H9 (cell line): ENCODE results near the gene PLEKHG3. TPM values are rescaled to one million over a fixed set of nuclear protein-coding genes. Genes with fewer than 3 reads are reported as not detected.

Experiments
- DNase-seq: peaks from one replicate; pipeline ENCODE4 v3.0.0-alpha.2; 2017
- H2AFZ ChIP-seq: one replicate; pipeline ENCODE4 v1.6.1; 2013; ENCODE audit warnings: mild to moderate bottlenecking, low read length, control low read depth, moderate library complexity
- H2AK5ac ChIP-seq: 2 replicates; pipeline ENCODE4 v1.6.1; 2013; ENCODE audit warnings: low read length, control low read depth, mixed read lengths; ENCODE audit not compliant: insufficient read length
- H2BK120ac ChIP-seq: one replicate; pipeline ENCODE4 v1.6.1; 2013; ENCODE audit warnings: low read depth, mild to moderate bottlenecking, low read length, control low read depth, inconsistent platforms; ENCODE audit not compliant: poor library complexity, severe bottlenecking
- H2BK12ac ChIP-seq: 2 replicates; pipeline ENCODE4 v1.6.1; 2013; ENCODE audit warnings: low read length, control low read depth, mixed read lengths, low read depth; ENCODE audit not compliant: insufficient read length
- H2BK15ac ChIP-seq: 2 replicates; pipeline ENCODE4 v1.6.1; 2013; ENCODE audit warnings: low read depth, low read length, control low read depth
- H2BK20ac ChIP-seq: one replicate; pipeline ENCODE4 v1.6.1; 2013; ENCODE audit warnings: low read depth, mild to moderate bottlenecking, low read length, control low read depth, inconsistent platforms; ENCODE audit not compliant: poor library complexity, severe bottlenecking
- H2BK5ac ChIP-seq: 2 replicates; pipeline ENCODE4 v1.6.1; 2013; ENCODE audit warnings: low read length, control low read depth, mixed read lengths; ENCODE audit not compliant: insufficient read length
- H3K14ac ChIP-seq: 2 replicates; pipeline ENCODE4 v1.6.1; 2013; ENCODE audit warnings: low read length, control low read depth; ENCODE audit not compliant: insufficient read depth
- H3K18ac ChIP-seq: 2 replicates; pipeline ENCODE4 v1.6.1; 2013; ENCODE audit warnings: low read depth, mild to moderate bottlenecking, mixed read lengths, low read length, control low read depth; ENCODE audit not compliant: insufficient read length
- H3K23ac ChIP-seq: 2 replicates; pipeline ENCODE4 v1.6.1; 2013; ENCODE audit warnings: low read length, control low read depth, mixed read lengths, low read depth; ENCODE audit not compliant: insufficient read length
- H3K23me2 ChIP-seq: 2 replicates; pipeline ENCODE4 v1.6.1; 2013; ENCODE audit warnings: low read depth, mild to moderate bottlenecking, mixed read lengths, low read length, control low read depth; ENCODE audit not compliant: insufficient read length, poor library complexity, severe bottlenecking
- H3K27ac ChIP-seq: 2 replicates; pipeline ENCODE4 v1.5.1; 2013; ENCODE audit warnings: low read length, control low read depth, mixed read lengths, low read depth; ENCODE audit not compliant: insufficient read length
- H3K27me3 ChIP-seq: 2 replicates; pipeline ENCODE4 v1.6.1; 2013; ENCODE audit warnings: low read length, control low read depth, inconsistent platforms; ENCODE audit not compliant: insufficient read depth
- H3K4ac ChIP-seq: 2 replicates; pipeline ENCODE4 v1.6.1; 2013; ENCODE audit warnings: low read depth, mild to moderate bottlenecking, control low read depth, inconsistent platforms, low read length, moderate library complexity
- H3K4me1 ChIP-seq: 2 replicates; pipeline ENCODE4 v1.6.1; 2013; ENCODE audit warnings: low read length, control low read depth, inconsistent platforms; ENCODE audit not compliant: insufficient read depth
- H3K4me2 ChIP-seq: 2 replicates; pipeline ENCODE4 v1.6.1; 2013; ENCODE audit warnings: low read length, control low read depth, mixed read lengths; ENCODE audit not compliant: insufficient read length, insufficient read depth
- H3K56ac ChIP-seq: 2 replicates; pipeline ENCODE4 v1.6.1; 2013; ENCODE audit warnings: low read depth, mild to moderate bottlenecking, mixed read lengths, low read length, control low read depth; ENCODE audit not compliant: insufficient read length
- H3K79me1 ChIP-seq: 2 replicates; pipeline ENCODE4 v1.6.1; 2013; ENCODE audit warnings: low read depth, mild to moderate bottlenecking, moderate library complexity, low read length, control low read depth, inconsistent platforms; ENCODE audit not compliant: insufficient read depth, poor library complexity, severe bottlenecking
- H3K79me2 ChIP-seq: 2 replicates; pipeline ENCODE4 v1.6.1; 2013; ENCODE audit warnings: low read length, control low read depth, inconsistent platforms; ENCODE audit not compliant: insufficient read depth
- H3K9ac ChIP-seq: 2 replicates; pipeline ENCODE4 v1.6.1; 2013; ENCODE audit warnings: low read length, control low read depth, mixed read lengths; ENCODE audit not compliant: insufficient read length; ENCODE audit errors: extremely low read depth
- H3K9me3 ChIP-seq: one replicate; pipeline ENCODE4 v1.6.1; 2013; ENCODE audit warnings: low read depth, low read length, inconsistent platforms; ENCODE audit not compliant: control insufficient read depth
- H3T11ph ChIP-seq: one replicate; pipeline ENCODE4 v1.6.1; 2013; ENCODE audit warnings: mild to moderate bottlenecking, low read length, control low read depth, inconsistent platforms
- H4K20me1 ChIP-seq: one replicate; pipeline ENCODE4 v1.6.1; 2013; ENCODE audit not compliant: control insufficient read depth, insufficient read length, insufficient read depth
- H4K5ac ChIP-seq: 2 replicates; pipeline ENCODE4 v1.6.1; 2013; ENCODE audit warnings: low read depth, mild to moderate bottlenecking, mixed read lengths, low read length, control low read depth; ENCODE audit not compliant: insufficient read length
- H4K8ac ChIP-seq: replicated peaks from 2 replicates; pipeline ENCODE4 v1.6.1; 2013; ENCODE audit warnings: low read length, control low read depth, mixed read lengths, low read depth; ENCODE audit not compliant: insufficient read length
- H4K91ac ChIP-seq: 2 replicates; pipeline ENCODE4 v1.6.1; 2013; ENCODE audit warnings: low read depth, mild to moderate bottlenecking, moderate library complexity, mixed read lengths, low read length, control low read depth; ENCODE audit not compliant: insufficient read length
- H3K27ac Mint-ChIP-seq, 3 experiments: 2 replicates in 2 of 3; 3 replicates in 1 of 3; pipeline ENCODE4 v1.8.0; 2020 to 2021; ENCODE audit warnings: mixed read lengths in 3 of 3, mild to moderate bottlenecking in 1 of 3, moderate library complexity in 1 of 3
- H3K27me3 Mint-ChIP-seq: 2 replicates; pipeline ENCODE4 v1.8.0; 2021; ENCODE audit warnings: low read depth, mild to moderate bottlenecking, moderate library complexity, mixed read lengths
- H3K36me3 Mint-ChIP-seq, 3 experiments: 2 replicates in 2 of 3; 3 replicates in 1 of 3; pipeline ENCODE4 v1.8.0; 2020 to 2021; ENCODE audit warnings: low read depth in 3 of 3, mixed read lengths in 3 of 3; ENCODE audit not compliant: insufficient read depth in 1 of 3
- H3K4me1 Mint-ChIP-seq, 2 experiments: 2 replicates each; pipeline ENCODE4 v1.8.0; 2020; ENCODE audit warnings: mixed read lengths in 2 of 2
- H3K4me3 Mint-ChIP-seq, 2 experiments: 2 replicates in 1 of 2; 3 replicates in 1 of 2; pipeline ENCODE4 v1.8.0; 2020 to 2021; ENCODE audit warnings: mild to moderate bottlenecking in 2 of 2, mixed read lengths in 2 of 2, moderate library complexity in 1 of 2
- H3K9me3 Mint-ChIP-seq, 2 experiments: 2 replicates in 1 of 2; 3 replicates in 1 of 2; pipeline ENCODE4 v1.8.0; 2020; ENCODE audit warnings: mild to moderate bottlenecking in 2 of 2, mixed read lengths in 2 of 2, moderate library complexity in 1 of 2
- CTCF ChIP-seq: fragments of 200-600 bp; sonication (generic); conservative IDR thresholded peaks from 3 replicates; pipeline ENCODE4 v1.8.0; 2021; ENCODE audit warnings: antibody characterized with exemption, mild to moderate bottlenecking
- WGBS: extraction: QIAGEN DNeasy Blood & Tissue Kit; methylation state at CpG from one replicate; pipeline ENCODE4 v1.1.7; 2013; ENCODE audit warnings: missing lambda C conversion rate, low lambda C conversion rate, mixed read lengths; ENCODE audit not compliant: insufficient read length; ENCODE audit errors: extremely low coverage; 5-methylcytosine and 5-hydroxymethylcytosine counted together
- microRNA-seq: library from miRNA; unstranded; fragments of <30 nt; microRNA quantifications from one replicate; pipeline ENCODE4, GENCODE V29; 2020; ENCODE audit warnings: borderline microRNAs expressed
- total RNA-seq: library from RNA; stranded (reverse); gene quantifications from 2 replicates; pipeline ENCODE4 v1.2.1, GENCODE V29; 2021

Gene PLEKHG3
- total RNA-seq, 1 experiment from 2014 or later: 48.5 TPM

- peaks cover 2 to 10% of the 10 kb centered on the region in 2 experiments for H3K4me1 Mint-ChIP-seq
- no CpG with 5 or more reads among the region's 10 CpGs for WGBS
Observed at GRCh38 chr14:64799555-64799954, 95.3 kb downstream of the PLEKHG3 start.

More at GRCh38 chr14:64799555-64799954, 95.3 kb downstream of the PLEKHG3 start:
- H3K36me3 Mint-ChIP-seq: peaks cover 0 to 3% (median 0%) of the 10 kb centered on the region in 3 experiments; a peak in 1 of 7 replicates
- no peak overlapping the region for H2BK15ac ChIP-seq
- H3K9me3 ChIP-seq: no peaks in the 10 kb centered on the region
- no peak overlapping the region for H3K14ac ChIP-seq
- H4K5ac ChIP-seq: no peak overlapping the region
- no peak overlapping the region for H3T11ph ChIP-seq
- no peaks in the 10 kb centered on the region for H3K23me2 ChIP-seq
- no peak overlapping the region for H2BK20ac ChIP-seq
- no peak overlapping the region for H3K4me3 Mint-ChIP-seq
- H2BK120ac ChIP-seq: no peak overlapping the region
- H3K79me1 ChIP-seq: no peaks in the 10 kb centered on the region
- H4K91ac ChIP-seq: no peak overlapping the region
- no peak overlapping the region for H3K27ac Mint-ChIP-seq
- no peak overlapping the region for H3K56ac ChIP-seq
- no peak overlapping the region for H2BK12ac ChIP-seq
- no peak for DNase-seq
- no peaks in the 10 kb centered on the region for H3K27me3 Mint-ChIP-seq
- no peaks in the 10 kb centered on the region for H3K79me2 ChIP-seq
- H3K4ac ChIP-seq: no peak overlapping the region
- no peak overlapping the region for H3K27ac ChIP-seq
- no peak overlapping the region for H2BK5ac ChIP-seq
- H4K8ac ChIP-seq: no peak overlapping the region
- no peak for TF ChIP-seq CTCF
- H3K18ac ChIP-seq: no peak overlapping the region
- no peak overlapping the region for H3K9ac ChIP-seq
- H3K4me2 ChIP-seq: no peak overlapping the region
- H4K20me1 ChIP-seq: no peaks in the 10 kb centered on the region
- H3K23ac ChIP-seq: no peak overlapping the region
- H2AK5ac ChIP-seq: no peak overlapping the region
- no peak overlapping the region for H2AFZ ChIP-seq
- H3K27me3 ChIP-seq: no peaks in the 10 kb centered on the region
- H3K9me3 Mint-ChIP-seq: no peaks in the 10 kb centered on the region
- H3K4me1 ChIP-seq: no peaks in the 10 kb centered on the region

Small RNA genes within 50 kb of the gene (microRNA-seq; reads per million reads assigned to microRNA genes)
- gene MIR7855: not detected

Other genes with a start within 250 kb of the PLEKHG3 start
- 2.3 and 2.5 TPM in 2 replicates for gene AKAP5, start 238.9 kb upstream of the PLEKHG3 start, total RNA-seq
- gene ZBTB25, start 200.6 kb upstream of the PLEKHG3 start, total RNA-seq: 8.2 TPM in 2 replicates
- gene ZBTB1, start 199.7 kb upstream of the PLEKHG3 start, total RNA-seq: 34.5 and 37.8 TPM in 2 replicates
- gene HSPA2, start 163.7 kb upstream of the PLEKHG3 start, total RNA-seq: 25.4 and 25.8 TPM in 2 replicates
- gene PPP1R36, start 154.5 kb upstream of the PLEKHG3 start, total RNA-seq: 0.50 and 0.66 TPM in 2 replicates
- 2.3 and 3.1 TPM in 2 replicates for gene SPTB, start 175.5 kb downstream of the PLEKHG3 start, total RNA-seq
- gene CHURC1, start 210.0 kb downstream of the PLEKHG3 start, total RNA-seq: 49.5 and 58.7 TPM in 2 replicates
- gene GPX2, start 238.3 kb downstream of the PLEKHG3 start, total RNA-seq: 0.79 TPM in 1 of 2 replicates, not detected in the other